Progenitor cell of endocrine pancreas (in vitro differentiated cells): Measurements from ENCODE around the gene RARA. TPM values are rescaled to one million over a fixed set of nuclear protein-coding genes. Genes with fewer than 3 reads are reported as not detected.
"Not testable (repeated sequence)": the region's sequence is repeated elsewhere in the genome, so short reads cannot be mapped to it uniquely, and the experiment has no call there.

ENCODE experiments used
- DNase-seq: peaks from one replicate; pipeline ENCODE4 v3.0.0; 2021; ENCODE audit warnings: low spot score; ENCODE audit not compliant: unreplicated experiment
- H3K27ac Mint-ChIP-seq: 2 replicates; pipeline ENCODE4 v1.8.0; 2021; ENCODE audit warnings: mild to moderate bottlenecking, moderate library complexity, mixed read lengths
- H3K27me3 Mint-ChIP-seq: 2 replicates; pipeline ENCODE4 v1.8.0; 2021; ENCODE audit warnings: mixed read lengths
- H3K36me3 Mint-ChIP-seq: 2 replicates; pipeline ENCODE4 v1.8.0; 2022; ENCODE audit warnings: mixed read lengths; ENCODE audit not compliant: insufficient read depth
- H3K4me1 Mint-ChIP-seq: 2 replicates; pipeline ENCODE4 v1.8.0; 2021; ENCODE audit warnings: low read depth, mixed read lengths
- H3K4me3 Mint-ChIP-seq: 2 replicates; pipeline ENCODE4 v1.8.0; 2021; ENCODE audit warnings: low read depth, mild to moderate bottlenecking, moderate library complexity, mixed read lengths
- H3K9me3 Mint-ChIP-seq: 2 replicates; pipeline ENCODE4 v1.8.0; 2021; ENCODE audit warnings: low read depth, mixed read lengths
- CTCF ChIP-seq: fragments of 200-600 bp; sonication (generic); IDR thresholded peaks from one replicate; pipeline ENCODE4 v1.5.0; 2021; ENCODE audit warnings: antibody characterized with exemption, mild to moderate bottlenecking; ENCODE audit not compliant: unreplicated experiment
- total RNA-seq: library from RNA; stranded (reverse); gene quantifications from 2 replicates; pipeline ENCODE4 v1.2.1, GENCODE V29; 2021

The RARA gene
- total RNA-seq, 1 donor from 2014 or later: 50.8 TPM

- H3K27ac Mint-ChIP-seq: no peak overlapping the region
- DNase-seq: no peak
- no peaks in the 10 kb centered on the region for H3K27me3 Mint-ChIP-seq
- no peaks in the 10 kb centered on the region for H3K9me3 Mint-ChIP-seq
- TF ChIP-seq CTCF: no peak
- H3K4me3 Mint-ChIP-seq: no peak overlapping the region
- H3K4me1 Mint-ChIP-seq: peaks cover 6% of the 10 kb centered on the region
- H3K36me3 Mint-ChIP-seq: peaks cover 10% of the 10 kb centered on the region
Observed at GRCh38 chr17:40298726-40299125, 10.3 kb upstream of the RARA start.

GRCh38 chr17:40299159-40299757, 9.7 kb upstream of the RARA start:
- H3K27me3 Mint-ChIP-seq, H3K4me3 Mint-ChIP-seq, DNase-seq, H3K9me3 Mint-ChIP-seq, H3K4me1 Mint-ChIP-seq, H3K27ac Mint-ChIP-seq: not testable (repeated sequence)
- peaks cover 10% of the 10 kb centered on the region for H3K36me3 Mint-ChIP-seq

- H3K36me3 Mint-ChIP-seq: peaks cover 7% of the 10 kb centered on the region
- H3K27ac Mint-ChIP-seq: no peak overlapping the region
- H3K9me3 Mint-ChIP-seq: no peaks in the 10 kb centered on the region
- no peak for DNase-seq
- H3K27me3 Mint-ChIP-seq: no peaks in the 10 kb centered on the region
- TF ChIP-seq CTCF: peak; percentile 50
- no peak overlapping the region for H3K4me3 Mint-ChIP-seq
- peaks cover 6% of the 10 kb centered on the region for H3K4me1 Mint-ChIP-seq
Observed at GRCh38 chr17:40301315-40301714, 7.7 kb upstream of the RARA start.

GRCh38 chr17:40303009-40303657, 5.8 kb upstream of the RARA start:
- DNase-seq: no peak
- Mint-ChIP-seq H3K36me3 (peaks cover 5% of the 10 kb centered on the region), H3K9me3 (no peaks in the 10 kb centered on the region), H3K4me1 (peaks cover 6% of the 10 kb centered on the region), H3K27ac (peak overlapping the region; percentile 19), H3K4me3 (no peak overlapping the region), H3K27me3 (no peaks in the 10 kb centered on the region)
- peak; percentile 71 for TF ChIP-seq CTCF

- Mint-ChIP-seq H3K9me3 (no peaks in the 10 kb centered on the region), H3K4me1 (peaks cover 6% of the 10 kb centered on the region), H3K27me3 (no peaks in the 10 kb centered on the region), H3K36me3 (peaks cover 5% of the 10 kb centered on the region), H3K4me3 (no peak overlapping the region), H3K27ac (peak overlapping the region; percentile 4)
- DNase-seq: no peak
- no peak for TF ChIP-seq CTCF
Observed at GRCh38 chr17:40303708-40304551, 5.0 kb upstream of the RARA start.

- not testable (repeated sequence) for H3K9me3 Mint-ChIP-seq, H3K27ac Mint-ChIP-seq, H3K36me3 Mint-ChIP-seq, H3K27me3 Mint-ChIP-seq, H3K4me3 Mint-ChIP-seq, H3K4me1 Mint-ChIP-seq, DNase-seq
Observed at GRCh38 chr17:40304552-40304863, 4.5 kb upstream of the RARA start.

GRCh38 chr17:40304866-40305265, 4.1 kb upstream of the RARA start:
- not testable (repeated sequence) for H3K27me3 Mint-ChIP-seq, H3K27ac Mint-ChIP-seq, DNase-seq, H3K36me3 Mint-ChIP-seq, H3K4me3 Mint-ChIP-seq, H3K9me3 Mint-ChIP-seq
- H3K4me1 Mint-ChIP-seq: peaks cover 13% of the 10 kb centered on the region
